ENCODE results near the gene HSPH1. TPM values are rescaled to one million over a fixed set of nuclear protein-coding genes. Genes with fewer than 3 reads are reported as not detected.

Gene HSPH1
- total RNA-seq, 4 donors from 2014 or later: 30.4 to 51.0 (median 41.3) TPM

DNA sequence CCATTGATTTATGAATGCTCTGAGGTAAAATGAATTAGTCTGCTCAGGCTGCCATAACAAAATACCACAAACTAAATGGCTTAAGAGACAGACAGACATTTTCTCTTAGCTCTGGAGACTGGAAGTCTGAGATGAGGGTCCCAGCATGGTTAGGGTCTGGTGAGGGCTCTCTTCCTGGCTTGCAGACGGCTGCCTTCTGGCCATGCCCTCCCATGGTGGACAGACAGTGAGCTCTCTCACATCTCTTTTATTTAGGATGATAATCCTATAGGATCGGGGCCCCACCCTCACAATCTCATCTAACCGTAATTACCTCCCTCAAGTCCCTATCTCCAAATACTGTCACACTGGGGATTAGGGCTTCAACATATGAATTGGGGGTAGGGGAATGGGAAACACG is 47.1 kb downstream of the HSPH1 start:
- H3K4me1 ChIP-seq: no peaks in the 10 kb centered on the region
- H3K27ac ChIP-seq: no peak overlapping the region
- no peak overlapping the region for H3K4me3 ChIP-seq
- H3K27me3 ChIP-seq: peaks cover 12% of the 10 kb centered on the region
- TF ChIP-seq, protein P1, sequence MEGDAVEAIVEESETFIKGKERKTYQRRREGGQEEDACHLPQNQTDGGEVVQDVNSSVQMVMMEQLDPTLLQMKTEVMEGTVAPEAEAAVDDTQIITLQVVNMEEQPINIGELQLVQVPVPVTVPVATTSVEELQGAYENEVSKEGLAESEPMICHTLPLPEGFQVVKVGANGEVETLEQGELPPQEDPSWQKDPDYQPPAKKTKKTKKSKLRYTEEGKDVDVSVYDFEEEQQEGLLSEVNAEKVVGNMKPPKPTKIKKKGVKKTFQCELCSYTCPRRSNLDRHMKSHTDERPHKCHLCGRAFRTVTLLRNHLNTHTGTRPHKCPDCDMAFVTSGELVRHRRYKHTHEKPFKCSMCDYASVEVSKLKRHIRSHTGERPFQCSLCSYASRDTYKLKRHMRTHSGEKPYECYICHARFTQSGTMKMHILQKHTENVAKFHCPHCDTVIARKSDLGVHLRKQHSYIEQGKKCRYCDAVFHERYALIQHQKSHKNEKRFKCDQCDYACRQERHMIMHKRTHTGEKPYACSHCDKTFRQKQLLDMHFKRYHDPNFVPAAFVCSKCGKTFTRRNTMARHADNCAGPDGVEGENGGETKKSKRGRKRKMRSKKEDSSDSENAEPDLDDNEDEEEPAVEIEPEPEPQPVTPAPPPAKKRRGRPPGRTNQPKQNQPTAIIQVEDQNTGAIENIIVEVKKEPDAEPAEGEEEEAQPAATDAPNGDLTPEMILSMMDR (IDR thresholded peaks at IDR 0.05): no peak
- TF ChIP-seq POLR2AphosphoS5 (IDR thresholded peaks at IDR 0.05): no peak
- TF ChIP-seq EP300 (IDR thresholded peaks at IDR 0.05): no peak
- no peak for TF ChIP-seq POLR2A (IDR thresholded peaks at IDR 0.05)
- H3K36me3 ChIP-seq: no peaks in the 10 kb centered on the region
- H3K9me3 ChIP-seq: no peaks in the 10 kb centered on the region
- no peak for DNase-seq (ENCODE audit: low spot score in 2 of 2)
- 89% methylated on average over 4 of the region's 4 CpGs for WGBS

DNA sequence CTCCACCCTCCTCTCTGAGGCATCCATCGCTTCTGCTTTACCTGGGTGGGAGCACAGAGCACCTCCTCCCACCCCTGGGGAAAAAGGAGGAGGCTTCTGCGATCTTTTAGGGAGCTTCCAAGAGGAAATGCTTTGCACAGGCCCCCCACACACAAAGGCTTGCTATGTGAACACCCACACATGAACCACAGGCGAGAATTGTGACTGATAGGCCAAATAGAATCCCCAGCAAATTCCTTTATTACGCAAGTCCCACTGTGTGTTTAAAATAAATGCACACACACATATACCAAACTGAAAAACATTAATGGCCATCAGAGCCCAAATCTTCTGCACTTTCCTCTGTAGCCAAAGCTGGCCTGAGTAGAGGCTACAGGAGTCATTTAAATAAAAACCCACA is 50.6 kb downstream of the HSPH1 start:
- H3K36me3 ChIP-seq: no peaks in the 10 kb centered on the region
- H3K4me1 ChIP-seq: no peaks in the 10 kb centered on the region
- H3K9me3 ChIP-seq: no peaks in the 10 kb centered on the region
- DNase-seq (ENCODE audit: low spot score in 2 of 2): no peak
- H3K4me3 ChIP-seq: no peak overlapping the region
- no peak overlapping the region for H3K27ac ChIP-seq
- no peak for TF ChIP-seq POLR2A (IDR thresholded peaks at IDR 0.05)
- no peak for TF ChIP-seq EP300 (IDR thresholded peaks at IDR 0.05)
- TF ChIP-seq POLR2AphosphoS5 (IDR thresholded peaks at IDR 0.05): no peak
- TF ChIP-seq, protein P1 (IDR thresholded peaks at IDR 0.05): no peak
- 78% methylated on average over 4 of the region's 4 CpGs for WGBS
- H3K27me3 ChIP-seq: no peaks in the 10 kb centered on the region

DNA sequence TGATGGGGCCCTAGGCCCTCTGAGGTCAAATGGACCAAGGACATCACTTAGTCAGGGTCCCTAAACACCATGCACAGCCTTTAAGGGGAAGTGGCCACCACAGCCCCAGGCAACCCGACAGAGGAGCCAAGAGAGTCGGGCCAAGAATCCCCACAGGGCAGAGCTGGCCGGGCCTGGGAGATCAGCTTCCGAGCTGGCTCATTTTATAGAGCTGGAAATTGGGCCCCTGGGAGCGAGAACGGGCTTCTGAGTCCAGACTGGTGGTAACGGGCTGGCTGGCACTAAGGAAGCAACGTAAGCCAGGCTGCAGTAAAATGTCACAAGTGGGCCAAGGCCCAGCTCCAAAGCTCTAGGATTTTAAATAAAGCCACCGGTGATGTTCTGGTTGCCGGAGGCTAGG is 51.1 kb downstream of the HSPH1 start:
- no peaks in the 10 kb centered on the region for H3K4me1 ChIP-seq
- H3K27ac ChIP-seq: no peak overlapping the region
- TF ChIP-seq EP300 (IDR thresholded peaks at IDR 0.05) (no peak), POLR2A (IDR thresholded peaks at IDR 0.05) (no peak), POLR2AphosphoS5 (IDR thresholded peaks at IDR 0.05) (no peak)
- TF ChIP-seq, protein P1 (IDR thresholded peaks at IDR 0.05): no peak
- peak in 1 of 2 donors; percentile 72 for DNase-seq (ENCODE audit: low spot score in 2 of 2)
- WGBS: 73% methylated on average over 10 of the region's 10 CpGs
- H3K4me3 ChIP-seq: no peak overlapping the region
- no peaks in the 10 kb centered on the region for H3K36me3 ChIP-seq
- no peaks in the 10 kb centered on the region for H3K9me3 ChIP-seq
- H3K27me3 ChIP-seq: no peaks in the 10 kb centered on the region

DNA sequence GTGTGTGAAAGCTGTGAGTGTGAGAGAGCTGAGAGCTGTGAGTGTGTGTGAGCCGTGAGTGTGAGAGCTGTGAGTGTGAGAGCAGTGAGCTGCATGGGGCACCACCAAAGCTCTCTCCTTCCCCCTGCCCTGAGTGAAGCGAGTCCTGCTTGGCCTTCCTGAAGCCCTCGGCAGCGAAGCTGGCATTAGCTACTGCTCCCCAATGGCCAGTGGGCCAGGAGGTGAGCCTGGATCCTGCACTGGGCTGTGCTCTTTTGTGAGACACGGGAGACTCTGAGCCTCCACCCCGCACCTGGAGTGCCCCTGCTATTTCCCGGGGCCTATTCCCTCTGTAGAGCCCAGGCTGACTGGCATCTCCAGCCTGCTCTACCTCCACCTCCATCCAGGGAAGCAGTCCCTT is 51.5 kb downstream of the HSPH1 start:
- H3K4me1 ChIP-seq: no peaks in the 10 kb centered on the region
- DNase-seq (ENCODE audit: low spot score in 2 of 2): peak in 1 of 2 donors; percentile 60
- WGBS: 84% methylated on average over 7 of the region's 7 CpGs
- no peaks in the 10 kb centered on the region for H3K36me3 ChIP-seq
- no peak overlapping the region for H3K27ac ChIP-seq
- no peak overlapping the region for H3K4me3 ChIP-seq
- H3K9me3 ChIP-seq: no peaks in the 10 kb centered on the region
- TF ChIP-seq EP300 (IDR thresholded peaks at IDR 0.05): no peak
- no peak for TF ChIP-seq POLR2AphosphoS5 (IDR thresholded peaks at IDR 0.05)
- TF ChIP-seq, protein P1 (IDR thresholded peaks at IDR 0.05): no peak
- no peak for TF ChIP-seq POLR2A (IDR thresholded peaks at IDR 0.05)
- H3K27me3 ChIP-seq: no peaks in the 10 kb centered on the region

DNA sequence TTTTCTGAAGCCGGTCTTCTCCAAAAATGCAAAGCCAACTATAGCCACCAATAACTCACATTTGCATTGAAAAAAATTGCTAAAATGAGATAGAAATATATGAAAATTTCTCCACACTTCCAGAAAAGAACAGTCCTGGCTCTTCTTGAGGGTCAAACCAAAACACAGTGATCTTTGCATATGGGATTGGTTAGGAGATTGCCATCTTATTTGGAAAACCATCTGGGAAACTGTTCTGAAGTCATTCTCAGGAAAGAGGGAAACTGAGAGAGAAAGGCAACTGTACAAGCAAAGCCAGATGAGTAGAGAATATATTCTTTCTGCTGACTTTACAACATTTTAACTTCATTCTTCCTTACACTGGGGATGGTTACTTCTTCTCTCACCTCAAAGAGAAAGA is 54.6 kb downstream of the HSPH1 start:
- Histone ChIP-seq H3K9me3 (no peaks in the 10 kb centered on the region), H3K27ac (no peak overlapping the region), H3K4me3 (no peak overlapping the region), H3K4me1 (no peaks in the 10 kb centered on the region), H3K27me3 (peaks cover 4% of the 10 kb centered on the region), H3K36me3 (no peaks in the 10 kb centered on the region)
- no peak for TF ChIP-seq POLR2A (IDR thresholded peaks at IDR 0.05)
- no peak for TF ChIP-seq EP300 (IDR thresholded peaks at IDR 0.05)
- TF ChIP-seq, protein P1 (IDR thresholded peaks at IDR 0.05): no peak
- no peak for TF ChIP-seq POLR2AphosphoS5 (IDR thresholded peaks at IDR 0.05)
- 97% methylated on average over 1 of the region's 1 CpG for WGBS
- DNase-seq (ENCODE audit: low spot score in 2 of 2): no peak
